Stimulated activated CD4-positive, alpha-beta T cell treated with anti-CD3 and anti-CD28 coated beads, Interleukin-2, amount 100 ng/mL, for 48 hours (primary cell): ENCODE measurements around the gene MICALL2.

Source experiments
- DNase-seq, 2 donors: peaks; one replicate each; pipeline ENCODE4 v3.0.0-alpha.2; 2020

MICALL2 gene

GRCh38 chr7:1466524-1467271, 7.4 kb upstream of the MICALL2 start:
- no peak for DNase-seq

DNA sequence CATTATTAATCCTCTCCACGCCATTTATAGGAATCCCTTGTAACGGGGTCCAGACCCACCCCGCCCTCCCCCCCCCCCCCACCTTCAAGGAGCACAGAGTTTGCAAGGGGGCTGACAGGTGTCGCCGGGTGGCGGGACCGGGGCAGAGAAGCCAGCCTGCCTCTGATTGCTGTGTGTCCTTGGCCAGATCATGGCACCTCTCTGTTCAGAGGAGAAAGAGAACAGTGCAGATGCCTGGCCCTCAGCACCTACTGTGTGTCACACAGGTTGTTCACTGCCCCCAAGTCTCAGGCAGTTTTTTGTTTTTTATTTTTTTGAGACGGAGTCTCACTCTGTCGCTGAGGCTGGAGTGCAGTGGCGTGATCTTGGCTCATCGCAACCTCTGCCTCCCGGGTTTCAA, 5.4 kb upstream of the MICALL2 start:
- no peak for DNase-seq

DNA sequence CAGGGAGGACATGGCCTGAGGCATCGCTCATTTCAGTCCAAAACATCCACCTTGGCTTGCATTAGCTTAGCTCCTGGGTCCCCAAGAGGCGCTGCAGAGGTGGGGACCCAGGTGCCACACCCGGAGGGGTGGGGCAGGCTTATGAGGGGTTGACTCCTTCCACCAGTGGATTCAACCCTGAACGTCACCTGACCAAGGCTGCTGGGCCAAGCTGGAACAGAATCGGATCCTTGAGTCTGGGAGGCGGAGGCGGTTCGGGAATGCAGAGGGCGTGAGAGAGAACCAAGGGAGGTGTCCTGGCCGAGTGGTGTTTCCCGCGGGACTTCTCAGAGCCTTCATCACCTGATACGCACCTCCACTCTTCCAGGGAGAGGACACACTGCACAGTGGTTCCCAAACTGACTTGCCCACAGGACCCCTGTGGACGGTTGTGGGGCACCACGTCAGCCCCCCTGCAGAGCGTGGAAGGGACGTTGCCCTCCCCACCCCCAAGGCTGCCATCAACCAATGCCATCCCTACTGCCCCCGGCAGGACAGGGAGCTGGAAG, 4.5 kb upstream of the MICALL2 start:
- DNase-seq: no peak

- no peak for DNase-seq
Observed at GRCh38 chr7:1461646-1462375, 2.5 kb upstream of the MICALL2 start.

GRCh38 chr7:1460821-1461645, 1.8 kb upstream of the MICALL2 start:
- no peak for DNase-seq

DNA sequence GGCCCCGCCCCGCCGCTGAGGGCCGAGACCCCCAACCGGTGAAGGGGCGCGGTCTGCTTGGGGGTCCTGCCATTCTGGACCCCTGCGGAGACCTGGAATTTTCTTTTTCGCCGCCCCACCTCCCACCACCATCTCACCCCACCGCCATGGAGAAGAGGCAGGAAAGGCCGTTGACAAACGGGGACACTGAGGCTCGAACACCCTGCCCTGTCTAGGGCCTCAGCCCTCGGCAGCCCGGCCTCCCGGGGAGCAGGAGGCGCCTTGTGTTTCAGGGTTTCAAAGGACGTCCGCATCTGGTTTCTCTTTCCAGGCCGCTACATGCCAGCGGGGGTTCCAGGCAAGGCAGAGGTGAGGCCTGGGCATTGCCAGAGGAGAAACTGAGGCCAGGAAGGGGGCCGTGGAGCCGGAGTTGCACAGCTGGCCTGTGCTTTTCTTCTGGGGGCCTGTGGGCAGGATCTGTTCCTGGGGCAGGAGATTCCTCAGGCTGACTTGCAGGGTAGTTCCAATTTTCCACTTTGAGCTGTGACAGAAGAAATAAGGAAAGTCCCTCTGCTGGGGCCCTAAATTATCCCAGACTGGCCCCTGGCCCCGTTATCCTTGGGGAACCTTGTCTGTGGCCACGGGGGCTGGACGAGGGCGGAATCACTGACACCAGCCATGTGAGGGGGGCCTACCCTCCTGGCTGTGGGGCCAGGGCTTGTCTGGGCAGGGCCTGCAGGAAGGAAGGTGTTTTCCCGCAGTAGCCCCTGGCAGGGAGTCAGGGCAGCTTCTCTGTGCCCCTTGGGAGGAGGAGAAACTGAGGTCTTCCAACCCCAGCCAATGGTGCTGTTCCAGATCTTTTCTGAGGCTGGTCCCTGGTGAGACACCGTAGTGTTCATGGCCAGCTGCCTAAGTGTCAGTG, 900 bp upstream of the MICALL2 start:
- no peak for DNase-seq

GRCh38 chr7:1459512-1459892, 232 bp upstream of the MICALL2 start:
- DNase-seq: peak; percentile 94 to 98

DNA sequence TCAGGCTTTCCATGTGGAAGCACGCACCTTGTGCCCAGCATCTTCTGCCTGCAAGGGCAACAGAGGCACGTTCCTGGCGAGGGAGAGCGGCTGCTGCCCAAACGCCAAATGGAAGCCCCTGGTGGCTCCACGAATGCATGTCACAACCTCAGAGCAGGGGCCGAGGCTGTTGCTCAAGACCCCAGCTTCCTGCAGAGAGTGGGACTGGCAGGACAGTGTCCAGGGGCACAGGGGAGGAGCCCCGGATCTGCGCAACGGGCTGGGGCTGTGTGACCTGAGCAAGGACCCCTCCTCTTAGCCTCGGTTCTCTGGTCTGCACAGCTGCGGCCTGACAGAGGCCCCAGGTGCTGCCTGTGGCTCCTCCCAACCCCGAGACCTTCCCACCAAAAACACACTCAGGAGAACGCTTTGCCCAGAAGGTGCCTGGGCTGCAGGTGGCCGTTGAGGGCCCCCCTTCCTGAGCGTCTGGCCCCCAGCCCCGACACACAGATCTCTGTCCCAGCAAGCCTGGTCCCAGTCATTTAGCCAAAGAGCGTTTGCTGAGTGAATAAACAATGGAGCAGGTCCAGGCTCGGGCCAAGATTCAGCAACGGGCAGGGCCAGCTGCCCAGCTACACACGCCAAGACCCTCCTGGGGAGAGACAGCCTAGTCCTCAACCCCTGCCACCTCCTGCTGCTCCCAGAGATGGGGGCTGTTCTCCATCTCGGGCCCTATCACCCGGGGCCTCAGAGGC, 1.2 kb downstream of the MICALL2 start:
- DNase-seq: no peak

GRCh38 chr7:1457059-1457948, 2.0 kb downstream of the MICALL2 start:
- no peak for DNase-seq

GRCh38 chr7:1455955-1456354, 3.3 kb downstream of the MICALL2 start:
- DNase-seq: no peak

GRCh38 chr7:1455241-1455939, 3.9 kb downstream of the MICALL2 start:
- DNase-seq: no peak

DNA sequence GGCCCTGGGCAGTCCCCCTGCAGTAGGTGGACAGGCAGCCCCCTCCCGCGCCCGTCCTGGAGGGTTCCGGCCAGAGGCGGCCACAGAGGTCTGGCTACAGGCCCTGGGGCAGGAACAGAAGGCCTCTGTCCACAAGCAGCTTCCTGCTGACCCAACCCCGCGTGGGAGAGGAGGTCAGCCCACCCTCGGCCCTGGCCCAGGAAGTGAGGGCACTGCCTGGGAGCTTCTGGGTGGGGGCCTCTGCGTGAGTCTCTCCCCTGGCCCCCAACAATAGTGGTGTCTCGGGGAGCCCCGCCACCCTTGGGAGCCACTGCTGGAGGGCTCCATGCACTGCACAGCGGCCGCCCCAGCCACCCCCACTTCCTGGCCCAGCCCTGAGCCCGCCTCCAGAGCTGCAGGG, 4.7 kb downstream of the MICALL2 start:
- no peak for DNase-seq

DNA sequence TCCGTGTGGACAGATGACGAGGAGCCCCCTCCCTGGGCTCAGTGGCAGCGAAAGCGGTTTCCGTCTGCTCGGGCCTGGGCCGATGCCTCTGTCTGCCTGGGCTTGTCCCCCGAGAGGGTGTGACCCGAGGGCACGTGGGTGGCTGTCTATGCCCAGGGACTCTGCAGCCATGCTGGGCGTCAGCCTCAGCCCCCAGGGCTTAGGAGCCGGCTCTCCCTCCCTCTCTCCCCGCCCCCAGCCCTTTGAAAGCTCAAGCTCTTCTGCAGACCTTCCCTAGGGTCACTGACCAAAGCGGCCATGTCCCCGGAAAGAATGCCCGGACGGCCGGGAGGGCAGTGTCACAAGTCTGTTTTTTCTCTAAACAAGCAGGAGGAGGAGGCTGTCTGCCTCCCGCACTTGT, 7.1 kb downstream of the MICALL2 start:
- DNase-seq: no peak

- DNase-seq: no peak
Observed at GRCh38 chr7:1450987-1451386, 8.3 kb downstream of the MICALL2 start.

DNA sequence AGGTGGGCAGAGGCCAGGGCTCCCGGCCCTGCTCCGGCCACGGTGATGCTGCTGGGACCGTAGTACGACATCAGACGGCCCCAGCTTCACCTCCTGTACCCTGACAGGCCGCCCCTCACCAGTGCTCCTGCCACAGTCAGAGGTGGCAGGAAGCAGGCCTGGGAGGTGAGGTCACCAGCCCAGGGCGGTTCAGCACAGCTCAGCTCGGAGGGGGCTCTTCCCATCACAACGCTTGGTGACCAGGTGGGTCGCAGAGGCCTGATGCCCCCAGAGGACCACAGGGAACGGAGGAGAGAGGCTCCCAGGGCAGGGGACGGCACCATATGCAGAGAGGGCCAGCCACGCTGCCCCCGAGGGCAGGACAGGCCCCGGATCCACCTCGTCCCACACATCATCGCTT, 8.8 kb downstream of the MICALL2 start:
- no peak for DNase-seq

DNA sequence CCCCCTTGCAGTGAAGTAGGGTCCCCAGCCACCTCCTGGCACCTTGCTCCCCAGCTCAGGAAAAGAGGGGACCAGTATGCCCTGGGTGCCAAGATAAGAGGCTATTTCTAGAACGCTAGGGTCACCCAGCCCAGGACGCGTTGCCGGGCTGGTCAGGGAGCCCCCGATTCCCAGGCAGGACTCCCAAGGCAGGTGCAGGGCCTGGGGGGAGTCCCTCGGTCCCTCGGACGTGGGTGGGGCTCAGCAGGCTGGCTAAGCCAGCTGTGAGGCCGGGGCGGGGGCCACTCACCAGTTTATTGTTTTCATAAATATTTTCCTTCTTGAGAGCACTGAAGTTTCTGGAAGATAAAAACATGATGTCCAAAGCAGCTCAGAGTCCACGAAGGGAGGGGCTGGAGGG, 9.3 kb downstream of the MICALL2 start:
- no peak for DNase-seq

GRCh38 chr7:1449501-1449900, 9.8 kb downstream of the MICALL2 start:
- DNase-seq: no peak

DNA sequence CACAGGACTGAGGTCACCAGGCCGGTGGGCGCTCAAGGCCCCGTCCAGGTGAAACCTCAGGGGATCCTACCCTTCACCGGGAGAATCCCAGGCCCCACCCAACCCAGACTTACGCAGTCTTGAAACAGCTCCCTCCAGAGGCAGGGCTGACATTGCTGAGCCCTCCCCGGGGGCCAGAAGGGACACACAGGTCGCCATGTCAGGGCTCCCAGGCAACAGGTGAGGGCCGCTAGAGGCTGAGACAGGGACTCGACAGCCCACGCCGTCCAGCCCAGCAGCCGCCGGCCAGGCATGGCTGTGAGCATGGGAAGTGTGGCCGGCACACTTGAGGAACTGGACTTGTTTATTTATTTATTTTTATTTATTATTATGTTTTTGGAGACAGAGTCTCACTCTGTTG, 10.3 kb downstream of the MICALL2 start:
- no peak for DNase-seq

GRCh38 chr7:1447551-1448244, 11.6 kb downstream of the MICALL2 start:
- no peak for DNase-seq
